HG03469 (cell line): ENCODE data around the gene CNTLN.
"Not testable (repeated sequence)": the region's sequence is repeated elsewhere in the genome, so short reads cannot be mapped to it uniquely, and the experiment has no call there.

Experiments used
- ATAC-seq: cut with Tn5 transposase; IDR thresholded peaks from one replicate; pipeline ENCODE4 v1.9.1; 2021; ENCODE audit warnings: mild to moderate bottlenecking, moderate library complexity, moderate number of reproducible peaks; ENCODE audit not compliant: unreplicated experiment

The CNTLN gene

DNA sequence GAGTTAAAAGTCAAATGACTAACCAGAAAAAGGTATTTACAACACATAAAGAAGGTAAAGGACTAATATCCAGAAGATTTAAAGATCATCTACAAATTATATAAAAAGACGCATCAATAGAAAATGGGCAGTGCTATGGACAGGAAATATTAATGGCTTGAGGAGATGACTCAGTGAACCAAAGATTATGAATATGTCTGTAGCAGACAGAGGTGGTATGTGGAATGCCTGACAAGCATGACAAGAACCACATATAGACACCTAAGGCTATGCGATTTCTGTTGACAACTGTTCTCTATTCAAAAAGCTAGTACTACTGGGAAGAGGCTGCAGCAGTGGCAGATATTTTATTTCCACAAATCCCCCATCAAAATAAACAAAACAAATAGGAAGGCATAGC lies 267.0 kb downstream of the CNTLN start:
- no peak for ATAC-seq

DNA sequence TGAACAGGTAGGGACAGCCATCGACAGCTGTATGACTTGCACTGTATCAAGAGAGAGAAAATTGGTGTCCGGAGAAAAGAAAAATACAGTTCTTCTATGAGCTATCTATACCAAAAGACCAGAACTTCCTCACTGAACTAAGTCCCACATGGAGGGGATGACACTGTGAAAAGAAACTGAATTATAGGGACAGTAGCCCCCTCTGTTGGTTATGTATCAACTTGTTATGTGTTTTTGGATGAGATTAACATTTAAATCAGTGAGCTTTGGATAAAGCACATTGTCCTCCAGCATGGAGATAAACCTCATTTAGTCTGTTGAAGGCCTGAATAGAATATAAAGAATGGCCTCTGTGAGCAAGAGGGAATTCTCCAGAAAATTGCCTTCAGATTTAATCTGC lies 267.5 kb downstream of the CNTLN start:
- no peak for ATAC-seq

DNA sequence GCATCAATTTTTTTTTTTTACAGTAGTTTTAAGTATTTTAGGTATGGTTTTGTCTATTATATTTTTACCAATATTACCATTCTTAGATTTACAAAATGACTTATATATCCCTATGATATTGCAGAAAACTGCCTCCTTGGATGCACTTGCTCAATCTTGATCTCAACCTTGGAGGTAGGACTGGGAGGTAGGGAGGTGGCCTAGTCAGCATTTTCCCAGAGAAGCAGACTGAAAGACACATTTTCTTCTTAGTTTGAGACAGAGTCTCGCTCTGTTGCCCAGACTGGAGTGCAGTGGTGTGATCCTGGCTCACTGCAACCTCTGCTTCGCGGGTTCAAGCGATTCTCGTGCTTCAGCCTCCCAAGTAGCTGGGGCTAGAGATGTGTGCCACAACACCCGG lies 268.7 kb downstream of the CNTLN start:
- no peak for ATAC-seq

DNA sequence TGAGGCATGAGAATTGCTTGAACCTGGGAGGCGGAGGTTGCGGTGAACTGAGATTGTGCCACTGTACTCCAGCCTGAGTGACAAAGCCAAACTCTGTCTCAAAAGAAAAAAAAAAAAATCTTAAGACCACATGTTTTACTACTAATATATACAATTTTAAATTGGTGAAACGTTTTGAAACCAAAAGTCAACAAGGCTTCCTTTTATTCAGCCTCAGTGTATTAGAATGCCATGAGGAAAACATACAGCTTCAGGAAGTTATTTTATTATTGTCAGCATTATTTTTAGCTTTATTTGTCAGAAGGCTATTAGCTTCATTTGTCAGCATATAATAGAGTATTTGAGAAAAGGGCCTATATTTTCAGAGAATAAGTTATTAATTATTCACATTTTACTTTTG lies 280.1 kb downstream of the CNTLN start:
- ATAC-seq: no peak

DNA sequence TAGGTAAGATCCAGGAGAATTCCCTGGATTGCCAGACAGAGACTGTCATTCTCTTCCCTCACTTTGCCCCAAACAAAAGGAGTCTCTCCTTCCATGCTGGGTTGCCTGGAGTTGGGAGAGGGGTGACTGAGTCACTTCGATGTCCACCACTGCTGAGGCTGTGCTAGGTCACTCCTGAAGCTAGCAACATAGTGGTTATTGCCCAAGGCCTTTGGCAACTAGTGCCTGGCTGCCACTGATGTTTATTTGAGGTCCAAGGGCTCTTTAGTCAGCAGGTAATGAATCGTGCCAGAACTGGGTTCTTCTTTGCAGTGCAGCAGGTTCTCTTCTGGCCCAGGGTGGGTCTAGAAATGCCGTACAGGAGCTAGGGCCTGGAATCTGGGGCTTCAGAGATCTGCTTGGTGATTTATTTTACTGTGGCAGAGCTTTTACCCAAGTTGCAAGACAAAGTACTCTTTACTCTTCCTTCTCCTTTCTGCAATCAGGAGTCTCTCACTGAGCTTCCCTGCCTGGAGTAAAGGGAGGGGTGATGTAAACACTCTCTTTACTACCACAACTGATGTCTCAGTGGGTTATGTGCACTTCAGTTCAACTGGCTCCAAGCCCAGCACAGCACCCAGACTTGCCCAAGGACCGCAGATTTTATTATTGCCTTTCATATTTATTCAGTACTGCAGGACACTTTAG lies 288.3 kb downstream of the CNTLN start:
- no peak for ATAC-seq

DNA sequence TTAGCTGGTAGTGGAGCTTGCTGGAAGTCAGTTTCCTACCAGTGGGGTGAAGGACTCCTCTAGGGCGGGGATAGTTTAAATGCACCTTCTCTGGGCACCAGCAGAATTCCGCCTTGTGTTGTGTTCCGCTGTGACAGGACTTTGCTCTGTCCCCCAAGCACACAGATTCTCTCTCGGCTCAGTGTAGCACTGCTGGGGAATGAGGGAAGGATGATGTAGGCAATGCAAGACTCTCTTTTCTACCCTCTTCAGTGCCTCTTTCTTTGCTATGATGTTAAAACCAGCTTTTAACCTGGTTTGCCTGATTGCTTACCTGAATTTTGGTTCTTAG lies 288.8 kb downstream of the CNTLN start:
- no peak for ATAC-seq

DNA sequence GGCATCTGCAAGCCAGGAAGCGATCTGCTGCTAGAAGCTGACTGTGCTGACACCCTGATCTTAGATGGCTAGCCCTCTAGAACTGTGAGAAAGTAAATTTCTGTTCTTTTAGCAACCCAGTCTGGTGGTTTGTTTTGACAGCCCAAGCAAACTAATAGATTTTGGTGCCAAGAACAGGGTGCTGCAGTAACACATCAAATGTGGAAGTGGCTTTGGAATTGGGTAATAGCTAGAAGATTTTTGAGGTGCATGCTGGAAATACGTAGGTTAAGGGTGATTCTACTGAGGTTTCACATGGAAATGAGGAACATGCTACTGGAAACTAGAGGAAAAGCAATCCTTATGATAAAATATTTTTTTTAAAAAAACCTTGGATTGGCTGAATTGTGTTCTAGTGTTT lies 290.5 kb downstream of the CNTLN start:
- ATAC-seq: no peak

DNA sequence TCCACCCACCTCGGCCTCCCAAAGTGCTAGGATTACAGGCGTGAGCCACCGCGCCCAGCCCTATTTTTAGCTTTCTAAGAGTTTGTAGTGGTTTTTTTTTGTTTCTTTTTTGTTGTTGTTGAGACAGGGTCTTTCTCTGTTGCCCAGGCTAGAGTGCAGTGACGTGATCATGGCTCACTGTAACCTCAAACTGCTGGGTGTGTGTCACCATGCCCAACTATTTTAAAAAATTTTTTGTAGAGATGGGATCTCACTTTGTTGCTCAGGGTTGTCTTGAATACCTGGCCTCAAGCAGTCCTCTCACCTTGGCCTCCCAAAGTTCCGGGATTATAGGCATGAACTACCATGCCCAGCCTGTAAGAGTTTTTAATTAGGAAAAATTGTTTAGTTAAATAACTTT lies 298.7 kb downstream of the CNTLN start:
- ATAC-seq: no peak

DNA sequence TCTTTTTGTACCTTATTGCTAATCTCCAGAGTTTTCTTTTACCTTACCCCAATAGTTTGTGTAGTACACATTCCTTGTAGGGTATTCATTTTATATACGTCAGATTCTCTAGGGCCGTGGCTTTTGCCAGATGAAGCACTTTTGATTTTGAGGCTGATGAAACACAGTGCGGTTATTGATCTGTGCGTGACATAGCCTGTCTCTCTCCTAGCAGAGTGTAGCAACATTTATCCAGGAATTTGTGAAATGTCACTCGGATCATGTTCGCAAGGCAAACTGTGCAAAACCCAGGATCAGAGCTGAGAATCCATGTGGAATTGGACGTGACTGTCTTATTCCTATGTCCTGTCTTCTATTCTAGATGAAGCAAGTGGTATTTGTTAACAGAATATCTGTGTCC lies 302.0 kb downstream of the CNTLN start:
- no peak for ATAC-seq

DNA sequence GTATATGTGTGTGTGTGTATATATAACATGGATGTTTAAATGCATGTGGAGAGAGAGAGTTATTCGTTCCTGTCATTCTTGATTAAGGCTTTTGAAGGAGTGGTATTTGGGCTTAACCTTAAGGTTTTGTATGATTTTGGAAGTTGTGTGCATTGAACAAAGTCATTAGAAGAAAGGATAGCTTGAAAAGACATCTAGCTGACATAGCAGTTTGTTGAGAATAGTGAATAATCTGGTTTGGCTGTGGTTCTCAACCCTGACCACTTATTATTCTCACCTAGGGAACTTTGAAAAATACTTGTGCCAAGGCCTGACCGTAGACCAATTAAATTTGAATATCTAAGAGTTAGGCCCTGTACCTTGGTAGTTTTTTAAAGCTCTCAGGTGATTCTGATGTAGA lies 303.0 kb downstream of the CNTLN start:
- ATAC-seq: no peak

DNA sequence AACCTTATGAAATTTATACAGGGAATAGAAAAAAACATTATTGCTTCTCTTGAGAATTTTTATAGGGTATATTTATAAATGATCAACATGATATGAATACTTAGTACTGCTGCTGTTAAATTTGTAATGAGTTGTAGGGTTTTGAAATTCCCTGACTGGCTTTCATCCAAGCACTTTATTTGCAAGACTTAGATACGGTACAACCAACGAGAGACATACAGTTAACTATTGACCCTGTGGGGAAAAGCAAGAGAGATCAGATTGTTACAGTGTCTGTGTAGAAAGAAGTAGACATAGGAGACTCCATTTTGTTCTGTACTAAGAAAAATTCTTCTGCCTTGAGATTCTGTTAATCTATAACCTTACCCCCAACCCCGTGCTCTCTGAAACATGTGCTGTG lies 310.3 kb downstream of the CNTLN start:
- not testable (repeated sequence) for ATAC-seq

DNA sequence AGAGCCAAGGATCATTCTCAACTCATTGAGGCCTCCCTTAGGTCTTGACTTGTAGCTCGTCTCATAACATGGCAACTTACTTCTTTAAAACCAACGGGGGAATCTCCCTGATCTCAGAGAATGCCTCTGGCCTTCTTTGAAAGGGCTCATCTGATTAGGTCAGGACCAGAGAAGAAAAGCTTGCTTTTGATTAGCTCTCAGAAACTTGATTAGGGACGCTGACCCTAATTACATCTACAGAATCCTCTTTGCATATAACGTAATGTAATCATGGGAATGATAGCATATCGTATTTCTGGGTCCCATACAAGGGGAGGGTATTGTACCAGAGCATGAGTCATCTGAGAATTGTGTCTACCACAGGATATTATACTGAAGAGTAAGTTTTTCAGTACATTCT lies 318.9 kb downstream of the CNTLN start:
- ATAC-seq: no peak

DNA sequence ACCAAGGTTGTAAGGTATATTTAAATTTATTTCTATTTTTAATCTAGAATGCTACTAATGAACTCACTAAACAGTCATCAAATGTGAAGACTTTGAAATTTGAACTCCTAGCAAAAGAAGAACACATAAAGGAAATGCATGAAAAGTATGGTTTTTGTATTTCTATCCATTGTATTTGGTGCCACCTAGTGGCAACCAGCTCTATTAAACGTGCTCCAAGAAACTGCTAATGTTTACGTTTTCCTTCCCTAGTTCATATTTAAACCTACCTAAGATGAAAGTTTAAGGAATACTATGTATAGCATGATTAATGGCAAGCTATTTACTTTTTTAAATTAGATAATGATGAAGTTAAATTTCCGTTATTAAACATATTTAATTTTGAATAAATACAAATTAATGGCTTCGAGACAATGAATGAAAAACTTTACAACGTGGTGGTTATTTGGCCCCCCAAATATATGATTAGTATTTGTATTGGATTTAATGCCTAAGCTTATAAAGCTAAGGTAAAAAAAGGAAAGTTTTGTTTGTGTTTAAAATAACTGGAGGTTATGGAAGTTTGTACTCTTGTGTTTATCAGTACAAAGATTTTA lies 328.1 kb downstream of the CNTLN start:
- peak; percentile 61 for ATAC-seq

DNA sequence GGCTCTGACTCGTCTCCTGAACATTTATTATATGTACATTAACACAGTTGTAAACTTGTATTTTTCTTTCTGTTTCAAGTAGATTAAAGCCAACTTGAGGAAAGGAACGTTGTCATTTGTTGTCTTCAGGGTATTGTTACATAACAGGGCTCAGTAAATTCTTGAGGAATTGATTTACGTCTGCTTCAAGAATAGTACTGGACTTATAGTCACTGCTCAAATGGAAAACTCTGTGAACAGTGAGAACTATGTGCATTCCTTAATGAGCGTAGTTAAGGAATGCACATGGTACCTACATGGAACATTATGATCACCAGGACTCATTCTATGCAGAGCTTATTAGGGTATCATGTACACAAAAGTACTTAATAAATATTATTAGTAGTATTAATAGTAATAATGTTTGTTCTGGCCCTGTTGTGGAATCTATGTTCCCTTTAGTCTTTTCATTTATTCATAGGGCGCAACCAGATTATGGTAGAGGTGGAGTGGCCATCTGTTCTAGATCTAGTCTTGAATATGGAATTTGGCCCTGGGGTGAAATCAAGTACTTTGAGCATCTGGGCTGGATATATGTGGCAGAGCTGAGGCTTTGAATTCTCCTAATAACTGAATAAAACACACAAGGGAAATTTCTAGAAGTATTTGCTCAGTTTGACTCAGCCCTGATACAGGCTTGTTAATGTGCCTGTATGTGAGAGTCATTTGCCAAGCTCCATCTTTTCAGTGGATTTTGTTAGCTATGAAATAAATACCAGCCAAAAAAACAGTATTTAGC lies 335.4 kb downstream of the CNTLN start:
- ATAC-seq: no peak

DNA sequence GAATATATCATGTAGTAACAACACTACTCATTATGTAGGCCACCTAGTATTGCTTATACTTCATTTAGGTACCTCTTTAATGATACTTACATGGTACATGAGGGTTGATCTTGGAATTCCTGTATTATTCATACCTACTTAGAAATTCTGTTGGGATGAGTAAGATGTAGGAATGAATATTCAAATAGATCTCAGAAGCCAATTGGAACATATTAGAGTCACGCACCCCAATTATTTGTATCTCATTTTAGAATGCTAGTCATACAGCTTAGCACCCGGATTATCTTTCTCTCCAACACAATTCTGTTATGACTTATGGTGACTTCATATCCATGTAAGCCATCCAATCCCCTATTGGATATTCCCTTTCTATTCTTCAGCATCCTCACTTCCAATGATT lies 337.3 kb downstream of the CNTLN start:
- no peak for ATAC-seq

DNA sequence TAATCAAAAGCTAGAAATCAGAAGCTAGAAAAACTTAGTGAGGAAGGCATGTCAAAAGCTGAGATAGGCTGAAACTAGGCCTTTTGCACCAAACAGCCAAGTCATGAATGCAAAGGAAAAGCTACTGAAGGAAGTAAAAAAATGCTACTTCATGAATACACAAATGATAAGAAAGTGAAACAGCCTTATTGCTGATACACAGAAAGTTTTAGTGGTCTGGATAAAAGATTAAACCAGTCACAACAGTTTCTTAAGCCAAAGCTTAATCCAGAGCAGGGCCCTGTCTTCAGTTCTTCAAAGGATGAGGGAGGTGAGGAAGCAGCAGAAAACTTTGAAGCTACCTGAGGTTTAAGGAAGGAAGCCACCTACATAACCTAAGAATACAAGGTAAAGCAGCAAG lies 341.6 kb downstream of the CNTLN start:
- ATAC-seq: no peak

DNA sequence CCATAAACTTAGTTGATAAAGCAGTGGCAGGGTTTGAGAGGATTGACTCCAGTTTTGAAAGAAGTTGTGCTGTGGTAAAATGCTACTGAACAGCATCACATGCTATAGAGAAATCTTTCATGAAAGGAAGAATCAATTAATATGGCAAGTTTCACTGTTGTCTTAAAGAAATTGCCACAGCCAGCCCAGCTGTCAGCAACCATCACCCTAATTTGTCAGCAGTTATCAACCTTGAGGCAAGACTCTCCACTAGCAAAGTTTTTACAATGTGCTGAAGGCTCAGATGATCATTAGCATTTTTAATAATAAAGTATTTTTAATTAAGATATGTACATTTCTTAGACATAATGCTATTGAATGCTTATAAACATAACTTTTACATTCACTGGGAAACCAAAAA lies 343.0 kb downstream of the CNTLN start:
- no peak for ATAC-seq

DNA sequence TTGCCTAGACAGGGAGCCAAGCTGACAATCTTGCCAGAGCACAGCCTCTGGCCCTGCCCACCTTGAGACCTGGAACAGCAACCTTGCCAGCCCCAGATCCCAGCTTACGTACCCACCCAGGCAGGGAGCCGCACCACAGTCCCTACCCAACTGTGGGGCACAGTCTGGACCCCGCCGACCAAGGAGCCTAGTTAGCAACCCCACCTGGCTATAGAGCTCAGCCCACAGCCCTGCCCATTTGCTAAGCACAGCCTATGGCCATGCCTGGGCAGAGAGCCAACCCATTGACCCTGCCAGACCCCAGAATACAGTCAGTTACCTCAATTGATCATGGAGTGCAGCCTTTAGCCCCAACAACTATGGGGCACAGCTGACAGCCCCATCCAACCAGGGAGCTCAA lies 346.1 kb downstream of the CNTLN start:
- ATAC-seq: no peak

DNA sequence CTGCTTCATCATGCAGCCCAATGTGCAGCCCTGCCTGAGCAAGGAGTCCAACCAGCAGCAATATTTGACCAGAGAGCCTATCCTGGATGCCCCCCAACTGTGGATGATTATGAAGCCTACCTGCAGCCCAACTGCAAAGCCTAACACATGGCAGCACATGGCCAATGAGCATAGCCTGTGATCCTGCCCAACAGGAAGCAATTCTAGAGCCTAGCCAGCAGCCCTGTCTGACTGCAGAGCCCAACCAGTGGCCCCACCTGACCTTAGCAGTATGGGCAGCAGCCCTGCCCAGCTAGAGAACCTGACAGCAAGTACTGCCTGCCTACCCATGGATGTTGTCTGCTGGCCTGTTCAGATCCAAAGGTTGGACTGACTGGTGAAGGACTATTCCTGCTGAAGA lies 346.7 kb downstream of the CNTLN start:
- no peak for ATAC-seq

DNA sequence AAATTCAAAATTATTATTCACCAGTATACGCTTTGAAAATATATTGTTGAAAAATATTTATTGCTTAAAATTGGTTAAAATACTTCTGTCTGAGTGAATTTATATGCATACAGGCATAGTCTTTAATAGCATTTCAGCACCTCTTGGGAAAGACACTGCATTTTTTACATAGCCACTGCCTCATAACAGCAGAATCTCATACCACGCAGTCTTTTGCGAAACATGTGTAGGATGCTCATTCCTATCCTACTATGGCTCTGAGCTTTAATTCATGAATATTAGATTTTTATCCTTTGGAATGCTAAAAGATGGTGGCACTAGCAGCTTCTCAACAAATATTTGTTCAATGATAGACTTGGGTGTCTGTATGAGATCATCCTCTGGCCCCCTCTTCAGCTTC lies 350.1 kb downstream of the CNTLN start:
- no peak for ATAC-seq

DNA sequence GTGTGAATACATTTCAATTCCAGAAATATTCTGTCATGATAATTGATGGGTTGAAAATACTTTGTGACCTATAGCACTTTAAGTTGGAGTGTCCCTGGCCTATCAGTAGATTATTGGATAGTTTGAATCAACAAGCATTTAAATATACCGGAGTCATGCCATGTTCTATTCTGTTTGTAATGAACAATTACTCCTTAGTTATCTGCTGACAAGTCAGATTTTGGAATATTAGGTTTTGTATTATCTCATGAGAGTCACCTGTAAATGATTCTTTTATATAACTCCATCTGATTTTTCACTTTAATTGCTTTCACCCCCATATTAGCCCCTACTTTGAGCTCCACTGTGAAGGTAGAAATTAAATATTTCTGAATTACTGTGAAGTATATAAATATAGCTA lies 351.6 kb downstream of the CNTLN start:
- ATAC-seq: no peak

DNA sequence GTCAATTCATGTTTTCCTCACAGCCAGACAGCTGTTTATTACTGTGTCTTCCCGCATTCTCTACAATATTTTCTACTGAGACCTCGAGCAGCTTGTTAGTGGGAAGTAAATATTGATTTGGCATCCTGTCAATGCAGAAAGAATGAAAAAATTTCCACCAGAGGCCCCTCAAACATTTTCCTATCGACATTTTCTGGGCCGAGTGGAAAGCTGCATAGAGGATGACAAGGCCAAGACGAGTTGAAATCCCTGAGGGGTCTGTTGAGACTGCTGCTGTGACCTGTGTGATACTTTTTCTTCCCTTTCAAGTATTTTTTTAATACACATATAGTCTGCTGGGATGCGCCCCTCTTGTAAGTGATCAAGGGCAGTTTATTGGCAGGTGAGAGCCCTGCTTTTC lies 352.6 kb downstream of the CNTLN start:
- no peak for ATAC-seq
